WERI-Rb-1 (cell line): ENCODE data around the gene ICOSLG.
"Not testable (repeated sequence)": the region's sequence is repeated elsewhere in the genome, so short reads cannot be mapped to it uniquely, and the experiment has no call there.

Experiments
- DNase-seq: peaks from one replicate; pipeline ENCODE4 v3.0.0-alpha.2; 2020
- H3K27ac ChIP-seq: fragments of 250-450 bp; sonication (Bioruptor Pico); 2 replicates; pipeline ENCODE4 v1.5.1; 2020; ENCODE audit warnings: mild to moderate bottlenecking, moderate library complexity
- H3K27me3 ChIP-seq: fragments of 250-450 bp; sonication (Bioruptor Pico); 2 replicates; pipeline ENCODE4 v1.5.1; 2021; ENCODE audit warnings: mild to moderate bottlenecking, low read depth, moderate library complexity; ENCODE audit not compliant: insufficient read depth, severe bottlenecking
- H3K36me3 ChIP-seq: fragments of 250-450 bp; sonication (Bioruptor Pico); 2 replicates; pipeline ENCODE4 v1.5.1; 2020; ENCODE audit warnings: mild to moderate bottlenecking, moderate library complexity
- H3K4me3 ChIP-seq: 2 replicates; pipeline ENCODE4 v1.5.1; 2011; ENCODE audit warnings: low read depth, mild to moderate bottlenecking, control low read depth, low read length
- H3K9me3 ChIP-seq: fragments of 250-450 bp; sonication (Bioruptor Pico); 2 replicates; pipeline ENCODE4 v1.5.1; 2021; ENCODE audit warnings: mild to moderate bottlenecking, moderate library complexity; ENCODE audit not compliant: severe bottlenecking

ICOSLG gene

DNA sequence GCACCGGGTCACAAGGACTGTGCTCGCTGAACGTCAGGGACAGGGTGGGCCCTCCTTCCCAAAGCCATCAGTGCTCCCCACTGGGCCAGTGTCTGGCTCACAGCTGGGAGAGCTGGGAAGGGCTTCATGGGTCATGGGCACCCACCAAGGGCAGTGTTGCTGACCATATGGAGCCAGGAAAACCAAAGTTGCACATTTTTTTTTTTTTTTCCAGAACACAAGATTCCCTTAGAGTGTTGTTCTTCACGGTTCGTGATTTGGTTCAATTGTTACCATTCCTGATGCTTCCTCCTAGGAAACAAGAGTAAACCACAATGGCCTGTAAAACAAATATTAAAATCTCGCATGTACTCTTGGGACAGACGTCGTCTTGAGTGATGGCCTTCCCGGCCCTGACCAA is 45.9 kb downstream of the ICOSLG start:
- not testable (repeated sequence) for H3K27ac ChIP-seq, H3K9me3 ChIP-seq, DNase-seq, H3K36me3 ChIP-seq, H3K4me3 ChIP-seq, H3K27me3 ChIP-seq

DNA sequence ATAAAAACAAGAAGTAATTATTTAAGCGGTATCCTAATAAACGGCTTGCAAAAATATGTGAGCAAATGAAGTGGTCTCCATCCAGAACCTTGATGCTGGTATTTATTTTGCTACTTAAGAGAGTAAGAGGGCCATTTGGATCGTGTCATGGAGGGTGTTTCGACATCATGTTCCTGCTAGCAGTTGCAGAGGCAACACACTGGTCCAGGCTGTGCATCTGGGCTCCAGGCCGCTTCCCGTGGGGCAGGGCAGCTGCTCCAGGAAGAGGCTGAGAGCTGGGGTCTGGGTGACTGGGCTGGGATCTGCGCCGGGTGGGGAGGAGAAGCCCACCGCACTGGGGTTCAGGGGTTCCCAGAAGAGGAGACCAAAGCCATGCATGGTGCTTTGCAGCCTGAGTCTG is 46.3 kb downstream of the ICOSLG start:
- not testable (repeated sequence) for H3K9me3 ChIP-seq, H3K27ac ChIP-seq, H3K4me3 ChIP-seq, DNase-seq, H3K36me3 ChIP-seq, H3K27me3 ChIP-seq

DNA sequence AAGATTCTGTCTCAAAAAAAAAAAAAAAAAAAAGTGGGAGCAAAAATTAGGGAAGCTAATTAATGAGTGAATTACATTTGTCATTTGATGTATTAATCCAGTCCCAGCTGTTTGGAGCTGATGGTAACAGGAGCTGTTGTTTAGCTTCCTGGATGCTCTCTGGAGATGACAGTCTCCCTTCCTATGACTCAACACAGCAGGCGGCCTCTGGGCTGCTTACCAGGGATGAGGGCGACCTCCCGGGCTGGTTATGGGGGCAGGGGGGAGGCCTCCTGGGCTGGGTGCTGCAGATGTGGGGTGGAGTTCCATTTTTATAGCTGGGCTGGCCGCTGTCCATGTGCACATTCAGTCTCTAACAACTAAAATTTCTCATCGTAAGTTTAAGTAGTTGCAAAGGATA is 47.6 kb downstream of the ICOSLG start:
- not testable (repeated sequence) for H3K27ac ChIP-seq, H3K9me3 ChIP-seq, H3K27me3 ChIP-seq, H3K36me3 ChIP-seq, H3K4me3 ChIP-seq, DNase-seq

DNA sequence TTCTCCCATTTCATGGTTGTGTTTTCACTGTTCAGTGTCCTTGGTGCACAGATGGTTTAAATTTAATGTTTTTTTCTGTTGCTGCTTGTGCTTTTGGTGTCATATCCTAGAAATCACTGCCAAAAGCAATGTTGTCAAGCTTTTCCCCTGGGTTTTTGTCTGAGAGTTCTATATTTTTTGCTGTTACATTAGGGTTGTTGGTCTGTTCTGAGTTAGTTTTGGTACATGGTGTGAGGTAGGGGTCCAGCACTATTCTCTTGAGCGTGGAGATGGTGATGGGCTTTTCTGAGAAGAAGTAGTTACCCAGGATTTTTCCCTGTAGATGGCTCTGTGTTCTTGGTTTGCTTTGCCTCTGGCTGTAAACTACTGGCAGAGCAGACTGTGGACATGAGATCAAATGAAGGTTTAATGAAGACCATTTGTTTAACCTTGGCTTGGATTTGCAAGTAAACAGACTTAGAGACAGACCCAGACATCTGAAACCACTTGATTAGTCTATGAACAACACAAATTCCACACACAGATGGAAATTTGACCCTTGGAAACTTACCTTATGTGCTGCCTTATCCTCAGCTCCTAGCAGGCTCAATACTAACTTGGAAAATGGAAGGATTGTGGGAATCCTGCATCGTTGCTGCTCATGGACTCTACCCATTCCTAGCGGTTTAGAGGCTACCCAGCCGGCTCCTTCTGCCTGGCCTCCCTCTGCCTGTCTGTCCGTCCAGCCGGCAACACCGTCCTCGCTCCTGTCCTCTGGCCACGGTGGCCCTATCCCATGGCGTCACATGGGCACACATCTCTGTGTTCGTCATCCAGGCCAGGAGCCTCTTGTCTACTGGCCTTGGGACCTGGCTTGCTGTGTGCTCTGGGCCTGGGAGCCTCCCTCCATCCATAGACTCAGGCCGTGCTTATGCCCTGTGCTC is 50.1 kb downstream of the ICOSLG start:
- not testable (repeated sequence) for DNase-seq, H3K9me3 ChIP-seq, H3K27ac ChIP-seq, H3K27me3 ChIP-seq, H3K4me3 ChIP-seq, H3K36me3 ChIP-seq

DNA sequence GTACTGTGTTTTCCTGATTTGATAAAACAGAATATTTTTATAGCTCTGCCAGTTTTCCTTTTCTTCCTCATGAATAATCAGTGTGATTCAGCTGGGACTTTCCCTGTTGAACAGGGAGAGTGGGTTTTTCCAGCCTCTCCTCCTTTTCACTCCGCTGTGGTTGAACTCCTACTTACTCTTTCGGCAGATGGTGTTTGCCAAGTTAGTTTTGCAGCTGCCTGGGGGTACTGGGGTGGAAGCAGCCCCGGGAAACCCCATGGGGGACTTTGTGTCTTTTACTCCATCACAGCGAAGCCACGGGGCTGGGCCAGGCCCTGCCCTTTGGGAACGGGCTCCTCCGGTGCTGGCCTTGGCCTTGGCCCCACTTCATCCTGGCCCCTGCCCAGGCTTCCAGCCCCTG is 55.9 kb downstream of the ICOSLG start:
- H3K36me3 ChIP-seq, H3K9me3 ChIP-seq, DNase-seq, H3K4me3 ChIP-seq, H3K27me3 ChIP-seq, H3K27ac ChIP-seq: not testable (repeated sequence)

DNA sequence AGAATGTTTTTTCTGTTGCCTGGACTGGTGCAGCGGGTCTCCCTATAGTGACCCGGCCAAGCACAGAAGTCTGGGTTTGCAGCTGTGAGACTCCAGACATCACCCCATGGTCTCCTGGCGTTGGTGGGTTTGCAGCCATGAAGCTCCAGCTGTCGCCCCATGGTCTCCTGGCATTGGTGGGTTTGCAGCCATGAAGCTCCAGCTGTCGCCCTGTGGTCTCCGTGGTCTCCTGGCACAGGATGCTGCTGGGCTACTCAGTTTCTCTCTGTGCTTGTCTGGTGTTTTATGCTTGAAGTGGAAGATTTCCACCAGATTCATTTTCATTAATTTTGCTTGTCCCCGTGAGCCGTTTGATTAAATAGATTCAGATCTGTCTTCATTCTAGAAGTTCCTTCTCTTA is 58.5 kb downstream of the ICOSLG start:
- H3K36me3 ChIP-seq, H3K4me3 ChIP-seq, DNase-seq: not testable (repeated sequence)

DNA sequence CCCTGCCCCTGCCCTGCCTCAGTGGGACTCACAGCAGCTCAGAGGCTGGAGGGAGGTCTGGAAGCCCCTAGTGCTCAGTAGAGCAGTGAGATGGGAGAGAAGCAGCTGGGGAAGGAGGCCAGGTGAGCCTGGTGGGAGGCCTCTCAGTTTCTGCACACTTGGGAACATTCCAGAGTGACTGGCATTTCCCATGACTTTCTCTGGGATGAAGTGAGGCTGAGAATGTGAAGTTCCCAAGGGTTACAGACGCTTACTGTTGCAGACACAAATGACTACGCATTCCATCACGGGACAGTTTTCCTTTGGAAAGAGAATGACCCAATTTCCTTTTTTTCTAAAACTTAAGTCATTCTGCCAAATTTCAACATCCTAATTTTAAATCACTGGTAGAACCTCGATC is 59.2 kb downstream of the ICOSLG start:
- not testable (repeated sequence) for H3K9me3 ChIP-seq, H3K27me3 ChIP-seq, DNase-seq, H3K36me3 ChIP-seq, H3K4me3 ChIP-seq, H3K27ac ChIP-seq

More for the DNA sequence above, 58.5 kb downstream of the ICOSLG start:
- not testable (repeated sequence) for H3K27me3 ChIP-seq, H3K9me3 ChIP-seq, H3K27ac ChIP-seq

DNA sequence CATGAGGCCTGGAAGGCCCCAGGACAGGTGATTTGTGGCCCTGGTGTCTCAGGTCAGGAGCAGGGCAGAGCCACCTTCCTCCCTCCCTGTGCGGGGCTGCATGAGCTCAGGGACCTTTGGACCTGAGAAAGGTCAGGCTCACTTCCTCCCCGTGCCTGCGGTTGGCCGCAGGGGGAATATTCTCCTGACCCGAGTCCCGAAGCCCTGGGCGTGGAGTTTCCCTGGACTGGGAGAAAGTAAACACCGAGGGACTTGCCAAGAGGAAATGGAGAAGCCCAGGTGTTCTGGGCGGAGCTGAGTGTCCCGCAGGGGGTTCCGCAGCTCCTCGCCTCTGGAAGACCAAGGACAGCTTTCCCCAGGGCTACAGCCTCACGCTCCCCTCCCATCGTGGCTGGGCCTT is 64.6 kb downstream of the ICOSLG start:
- H3K27ac ChIP-seq, H3K36me3 ChIP-seq, H3K9me3 ChIP-seq, H3K27me3 ChIP-seq, DNase-seq, H3K4me3 ChIP-seq: not testable (repeated sequence)

DNA sequence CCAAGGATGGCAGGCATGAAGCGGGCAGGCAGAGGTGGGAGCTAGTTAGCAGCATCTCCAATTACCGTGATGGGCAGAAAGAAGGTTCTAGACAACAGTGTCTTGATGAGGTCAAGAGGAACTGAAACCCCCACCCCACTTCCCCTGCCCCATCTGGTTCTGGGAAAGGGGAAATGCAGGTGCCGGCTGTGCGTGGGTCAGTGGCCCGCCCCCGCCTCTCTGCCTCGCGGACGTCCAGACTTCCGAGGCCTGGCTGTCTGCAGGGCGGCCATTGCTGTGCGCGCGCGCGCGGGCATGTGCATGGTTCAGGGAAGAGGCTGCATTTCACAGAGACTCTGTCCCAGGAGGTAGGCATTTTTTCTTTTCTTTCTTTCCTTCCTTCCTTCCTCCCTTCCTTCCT is 65.6 kb downstream of the ICOSLG start:
- not testable (repeated sequence) for H3K27me3 ChIP-seq, H3K27ac ChIP-seq, H3K9me3 ChIP-seq, DNase-seq, H3K4me3 ChIP-seq, H3K36me3 ChIP-seq
